Peyer's patch (tissue), 4 donors: ENCODE results near the gene SLC25A27. TPM values are rescaled to one million over a fixed set of nuclear protein-coding genes. Genes with fewer than 3 reads are reported as not detected.

Experiments
- DNase-seq, 3 donors: peaks; one replicate each; pipeline ENCODE4 v3.0.0-alpha.2; 2017 to 2019
- H3K27ac ChIP-seq, 4 donors: fragments of 200-600 bp; sonication (generic); one replicate each; pipeline ENCODE4 v1.5.1; 2016 to 2019
- H3K27me3 ChIP-seq, 2 donors: fragments of 200-600 bp; sonication (generic); one replicate each; pipeline ENCODE4 v1.5.1; 2019
- H3K36me3 ChIP-seq, 3 donors: fragments of 200-600 bp; sonication (generic); one replicate each; pipeline ENCODE4 v1.5.1; 2016 to 2019
- H3K4me1 ChIP-seq, 4 donors: fragments of 200-600 bp; sonication (generic); one replicate each; pipeline ENCODE4 v1.5.1; 2016 to 2019
- H3K4me3 ChIP-seq, 4 donors: fragments of 200-600 bp; sonication (generic); 1 replicate in 3 of 4; 2 replicates in 1 of 4; pipeline ENCODE4 v1.5.1; 2016 to 2019; ENCODE audit warnings: mild to moderate bottlenecking in 1 of 4
- H3K9me3 ChIP-seq, 4 donors: fragments of 200-600 bp; sonication (generic); one replicate each; pipeline ENCODE4 v1.5.1; 2016 to 2019; ENCODE audit warnings: mild to moderate bottlenecking in 1 of 4
- CTCF ChIP-seq, 6 experiments: fragments of 450-650 bp in 4 of 6; fragments of 200-600 bp in 2 of 6; sonication (generic) in 1 of 6; IDR thresholded peaks; one replicate each; pipeline ENCODE4 v1.5.1; 2017 to 2019; ENCODE audit warnings: antibody characterized with exemption in 6 of 6, mild to moderate bottlenecking in 3 of 6, moderate library complexity in 1 of 6
- POLR2A ChIP-seq, 2 donors: fragments of 450-650 bp; IDR thresholded peaks; one replicate each; pipeline ENCODE4 v1.5.1; 2017; ENCODE audit warnings: antibody characterized with exemption in 2 of 2, mild to moderate bottlenecking in 2 of 2, moderate library complexity in 2 of 2
- total RNA-seq, 4 donors: library from RNA; depleted of rRNA; stranded (reverse); fragments of >200 nt; gene quantifications; one replicate each; pipeline ENCODE4 v1.1.0, GENCODE V29; 2016

SLC25A27 gene
- total RNA-seq, 4 donors from 2014 or later = 14.9 to 57.8 (median 25.8) TPM

GRCh38 chr6:46687619-46688097 is 34.9 kb downstream of the SLC25A27 start, which contains the start of gene TDRD6:
TDRD6 (plus strand) TSS chr6:46687885; CDS start chr6:46688129, 244 bp downstream.
- Histone ChIP-seq H3K36me3 (no peaks in the 10 kb centered on the region), H3K4me1 (peaks cover 0 to 4% (median 0%) of the 10 kb centered on the region in 4 donors), H3K9me3 (no peaks in the 10 kb centered on the region), H3K27ac (no peak within 1 kb of the TSS), H3K4me3 (no peak within 1 kb of the TSS), H3K27me3 (no peaks in the 10 kb centered on the region)
- TF ChIP-seq POLR2A (IDR thresholded peaks at IDR 0.05) (no peak), CTCF (IDR thresholded peaks at IDR 0.05) (no peak)
- DNase-seq = no peak

GRCh38 chr6:46688117-46688965 is 35.6 kb downstream of the SLC25A27 start:
- Histone ChIP-seq H3K27ac (no peak overlapping the region), H3K36me3 (no peaks in the 10 kb centered on the region), H3K4me1 (peaks cover 0 to 4% (median 0%) of the 10 kb centered on the region in 4 donors), H3K27me3 (no peaks in the 10 kb centered on the region), H3K9me3 (no peaks in the 10 kb centered on the region), H3K4me3 (no peak overlapping the region)
- no peak for TF ChIP-seq POLR2A (IDR thresholded peaks at IDR 0.05)
- no peak for DNase-seq

GRCh38 chr6:46688966-46689335 is 36.2 kb downstream of the SLC25A27 start:
- TF ChIP-seq POLR2A (IDR thresholded peaks at IDR 0.05) = no peak
- no peak for TF ChIP-seq CTCF (IDR thresholded peaks at IDR 0.05)
- H3K27me3 ChIP-seq = no peaks in the 10 kb centered on the region
- DNase-seq = no peak
- H3K36me3 ChIP-seq = no peaks in the 10 kb centered on the region
- H3K27ac ChIP-seq = no peak overlapping the region
- H3K9me3 ChIP-seq = no peaks in the 10 kb centered on the region
- H3K4me1 ChIP-seq = peaks cover 0 to 4% (median 0%) of the 10 kb centered on the region in 4 donors
- no peak overlapping the region for H3K4me3 ChIP-seq

- Histone ChIP-seq H3K9me3 (no peaks in the 10 kb centered on the region), H3K4me3 (no peak overlapping the region), H3K36me3 (no peaks in the 10 kb centered on the region), H3K4me1 (peaks cover 0 to 4% (median 0%) of the 10 kb centered on the region in 4 donors), H3K27me3 (no peaks in the 10 kb centered on the region), H3K27ac (no peak overlapping the region)
- DNase-seq = no peak
- TF ChIP-seq POLR2A (IDR thresholded peaks at IDR 0.05) = no peak
- TF ChIP-seq CTCF (IDR thresholded peaks at IDR 0.05) = no peak
Measured at GRCh38 chr6:46689657-46690056, 36.9 kb downstream of the SLC25A27 start.

- DNase-seq = no peak
- Histone ChIP-seq H3K4me3 (no peak overlapping the region), H3K27ac (no peak overlapping the region), H3K36me3 (no peaks in the 10 kb centered on the region), H3K9me3 (no peaks in the 10 kb centered on the region), H3K27me3 (no peaks in the 10 kb centered on the region), H3K4me1 (peaks cover 0 to 4% (median 0%) of the 10 kb centered on the region in 4 donors)
- TF ChIP-seq POLR2A (IDR thresholded peaks at IDR 0.05) = no peak
- no peak for TF ChIP-seq CTCF (IDR thresholded peaks at IDR 0.05)
Measured at GRCh38 chr6:46690141-46690755, 37.5 kb downstream of the SLC25A27 start.

GRCh38 chr6:46690911-46691451 is 38.2 kb downstream of the SLC25A27 start:
- H3K27me3 ChIP-seq = no peaks in the 10 kb centered on the region
- H3K4me3 ChIP-seq = no peak overlapping the region
- DNase-seq = no peak
- H3K27ac ChIP-seq = no peak overlapping the region
- no peaks in the 10 kb centered on the region for H3K36me3 ChIP-seq
- TF ChIP-seq CTCF (IDR thresholded peaks at IDR 0.05) (no peak), POLR2A (IDR thresholded peaks at IDR 0.05) (no peak)
- H3K9me3 ChIP-seq = no peaks in the 10 kb centered on the region
- H3K4me1 ChIP-seq = peaks cover 0 to 4% (median 0%) of the 10 kb centered on the region in 4 donors
